Measurements from ENCODE around the gene OMP. TPM values are rescaled to one million over a fixed set of nuclear protein-coding genes. Genes with fewer than 3 reads are reported as not detected.

OMP gene
- total RNA-seq, 1 experiment from 2014 or later, result not detected

- TF ChIP-seq MXD4 (CRISPR knock-in tag; IDR thresholded peaks at IDR 0.05; ENCODE audit: borderline replicate concordance) (no peak), USF2 (CRISPR knock-in tag; IDR thresholded peaks at IDR 0.05) (no peak), MLX (CRISPR knock-in tag; IDR thresholded peaks at IDR 0.05) (no peak), AFF4 (CRISPR knock-in tag; IDR thresholded peaks at IDR 0.05; ENCODE audit: borderline replicate concordance) (no peak), MYBL2 (CRISPR knock-in tag; IDR thresholded peaks at IDR 0.05) (no peak), STAT6 (CRISPR knock-in tag; conservative IDR thresholded peaks at IDR 0.05; ENCODE audit: low read depth) (no peak), FOXP4 (CRISPR knock-in tag; IDR thresholded peaks at IDR 0.05) (no peak), KAT7 (CRISPR knock-in tag; IDR thresholded peaks at IDR 0.05; ENCODE audit: borderline replicate concordance) (no peak), ZNF138 (CRISPR knock-in tag; conservative IDR thresholded peaks at IDR 0.05) (no peak)
These were observed 29.8 kb upstream of the OMP start (continued) for GRCh38 chr11:77072851-77073327.

- no peaks in the 10 kb centered on the region for H3K27me3 Mint-ChIP-seq (ENCODE audit: low read depth)
- peak overlapping the region; percentile 31 for H3K27ac Mint-ChIP-seq
- H3K36me3 Mint-ChIP-seq, result no peaks in the 10 kb centered on the region; the same call in 1 of the 2 replicates
- POLR2A ChIA-PET, result no interaction called here
- ATAC-seq (no peak), DNase-seq (ENCODE audit: low spot score) (no peak)
- H3K4me1 Mint-ChIP-seq, result peaks cover 3% of the 10 kb centered on the region
- H3K9me3 Mint-ChIP-seq, result peaks cover 7% of the 10 kb centered on the region
- H3K4me3 Mint-ChIP-seq, result no peak overlapping the region
- CTCF ChIA-PET, result interaction anchor here (1.1 to 1.4 kb wide), 2 partner anchors 18 to 28 kb away, joined by 3 to 4 read pairs; no protein-coding TSS in a partner anchor
- no peak for TF ChIP-seq ZNF281 (CRISPR knock-in tag; IDR thresholded peaks at IDR 0.05)
- TF ChIP-seq SOX15 (CRISPR knock-in tag; IDR thresholded peaks at IDR 0.05), result no peak
- TF ChIP-seq STAT6 (CRISPR knock-in tag; conservative IDR thresholded peaks at IDR 0.05; ENCODE audit: low read depth), result no peak
- no peak for TF ChIP-seq ETV6 (CRISPR knock-in tag; IDR thresholded peaks at IDR 0.05)
- TF ChIP-seq AR (CRISPR knock-in tag; IDR thresholded peaks at IDR 0.05), result no peak
- TF ChIP-seq TCF7 (CRISPR knock-in tag; IDR thresholded peaks at IDR 0.05; ENCODE audit: low read depth), result no peak
These were observed 29.2 kb upstream of the OMP start for GRCh38 chr11:77073328-77074001.
